Hepatocyte (in vitro differentiated cells): ENCODE results near the gene PRKCA. TPM values are rescaled to one million over a fixed set of nuclear protein-coding genes. Genes with fewer than 3 reads are reported as not detected.

Experiments
- DNase-seq: peaks from one replicate; pipeline ENCODE4 v3.0.0-alpha.2; 2016; ENCODE audit warnings: low spot score
- H2AFZ ChIP-seq: fragments of 200-600 bp; sonication (generic); 2 replicates; pipeline ENCODE4 v1.6.0; 2016; ENCODE audit warnings: antibody characterized with exemption, mild to moderate bottlenecking
- H3K27ac ChIP-seq: fragments of 200-600 bp; sonication (generic); 2 replicates; pipeline ENCODE4 v1.5.1; 2016; ENCODE audit warnings: mild to moderate bottlenecking
- H3K27me3 ChIP-seq: fragments of 200-600 bp; sonication (generic); 2 replicates; pipeline ENCODE4 v1.6.1; 2016
- H3K36me3 ChIP-seq: fragments of 200-600 bp; sonication (generic); replicated peaks from 2 replicates; pipeline ENCODE4 v1.5.1; 2016; ENCODE audit warnings: low read depth; ENCODE audit not compliant: insufficient read depth
- H3K4me1 ChIP-seq: fragments of 200-600 bp; sonication (generic); 2 replicates; pipeline ENCODE4 v1.5.1; 2016; ENCODE audit warnings: mild to moderate bottlenecking, moderate library complexity; ENCODE audit not compliant: insufficient read depth
- H3K4me2 ChIP-seq: fragments of 200-600 bp; sonication (generic); 2 replicates; pipeline ENCODE4 v1.6.0; 2016
- H3K4me3 ChIP-seq: fragments of 200-600 bp; sonication (generic); 2 replicates; pipeline ENCODE4 v1.5.1; 2016; ENCODE audit warnings: mild to moderate bottlenecking
- H3K79me2 ChIP-seq: fragments of 200-600 bp; sonication (generic); 2 replicates; pipeline ENCODE4 v1.6.0; 2017; ENCODE audit warnings: mild to moderate bottlenecking
- H3K9me2 ChIP-seq: fragments of 200-600 bp; sonication (generic); replicated peaks from 2 replicates; pipeline ENCODE4 v1.6.0; 2017; ENCODE audit warnings: mild to moderate bottlenecking; ENCODE audit not compliant: insufficient read depth
- H3K9me3 ChIP-seq: fragments of 200-600 bp; sonication (generic); 2 replicates; pipeline ENCODE4 v1.5.1; 2016; ENCODE audit warnings: low read depth, mild to moderate bottlenecking
- H4K20me1 ChIP-seq: fragments of 200-600 bp; sonication (generic); 2 replicates; pipeline ENCODE4 v1.6.0; 2016; ENCODE audit warnings: mild to moderate bottlenecking; ENCODE audit not compliant: insufficient read depth, poor library complexity, severe bottlenecking
- CTCF ChIP-seq: fragments of 200-600 bp; sonication (generic); IDR thresholded peaks from 2 replicates; pipeline ENCODE4 v1.5.1; 2016; ENCODE audit warnings: antibody characterized with exemption, mild to moderate bottlenecking; ENCODE audit not compliant: poor library complexity
- EZH2 ChIP-seq: fragments of 200-600 bp; sonication (generic); IDR thresholded peaks from 2 replicates; pipeline ENCODE4 v1.6.1; 2016; ENCODE audit warnings: antibody characterized with exemption, mild to moderate bottlenecking, borderline replicate concordance
- EZH2phosphoT487 ChIP-seq: fragments of 200-600 bp; sonication (generic); IDR thresholded peaks from one replicate; pipeline ENCODE4 v1.6.1; 2018; ENCODE audit warnings: antibody characterized with exemption, mild to moderate bottlenecking, low read depth, moderate library complexity; ENCODE audit not compliant: unreplicated experiment, severe bottlenecking
- WGBS: methylation state at CpG from one replicate; pipeline ENCODE4 v1.1.6; 2016; ENCODE audit warnings: low lambda C conversion rate; ENCODE audit errors: missing lambda C conversion rate; 5-methylcytosine and 5-hydroxymethylcytosine counted together
- polyA plus RNA-seq: library from polyadenylated mRNA; unstranded; fragments of >200 nt; fragmentation: Nextera tagmentation; extraction: Ambion mirVana; gene quantifications from 2 replicates; pipeline ENCODE4 v1.2.1, GENCODE V29; 2016
- total RNA-seq: library from RNA; depleted of rRNA; stranded (reverse); fragments of >200 nt; gene quantifications from 2 replicates; pipeline ENCODE4 v1.2.3, GENCODE V29; 2014

PRKCA gene
- total and polyA plus RNA-seq, 2 experiments from 2014 or later, result 5.9 to 18.5 TPM

- Histone ChIP-seq H3K4me3 (no peak overlapping the region), H3K36me3 (no peaks in the 10 kb centered on the region), H3K9me2 (no peaks in the 10 kb centered on the region), H3K79me2 (peaks cover 3% of the 10 kb centered on the region), H3K4me1 (peaks cover 6% of the 10 kb centered on the region), H3K4me2 (no peak overlapping the region), H4K20me1 (no peaks in the 10 kb centered on the region), H3K27ac (no peak overlapping the region), H3K9me3 (no peaks in the 10 kb centered on the region), H3K27me3 (no peaks in the 10 kb centered on the region), H2AFZ (no peak overlapping the region)
- TF ChIP-seq EZH2phosphoT487, result no peak
- DNase-seq, result no peak
- WGBS, result 94% methylated on average over 4 of the region's 4 CpGs
These were observed 189.7 kb downstream of the PRKCA start for GRCh38 chr17:66492080-66492479.

- Histone ChIP-seq H3K79me2 (peaks cover 3% of the 10 kb centered on the region), H2AFZ (no peak overlapping the region), H3K36me3 (no peaks in the 10 kb centered on the region), H3K9me2 (no peaks in the 10 kb centered on the region), H3K4me1 (peaks cover 2% of the 10 kb centered on the region), H3K9me3 (no peaks in the 10 kb centered on the region), H3K27ac (no peak overlapping the region), H3K27me3 (no peaks in the 10 kb centered on the region), H4K20me1 (no peaks in the 10 kb centered on the region), H3K4me3 (no peak overlapping the region), H3K4me2 (no peak overlapping the region)
- WGBS, result 49% methylated on average over 6 of the region's 6 CpGs
- no peak for DNase-seq
- TF ChIP-seq EZH2 (no peak), EZH2phosphoT487 (no peak), CTCF (no peak)
These were observed 190.2 kb downstream of the PRKCA start for GRCh38 chr17:66492561-66493005.

GRCh38 chr17:66493283-66494019 is 191.0 kb downstream of the PRKCA start:
- Histone ChIP-seq H3K27ac (no peak overlapping the region), H3K4me3 (no peak overlapping the region), H2AFZ (no peak overlapping the region), H3K4me1 (no peaks in the 10 kb centered on the region), H4K20me1 (no peaks in the 10 kb centered on the region), H3K4me2 (no peak overlapping the region), H3K79me2 (peaks cover 3% of the 10 kb centered on the region), H3K9me2 (no peaks in the 10 kb centered on the region), H3K9me3 (no peaks in the 10 kb centered on the region), H3K27me3 (no peaks in the 10 kb centered on the region), H3K36me3 (no peaks in the 10 kb centered on the region)
- no peak for DNase-seq
- 67% methylated on average over 4 of the region's 4 CpGs for WGBS
- TF ChIP-seq CTCF, result no peak
- TF ChIP-seq EZH2phosphoT487, result no peak
- TF ChIP-seq EZH2, result no peak

- no peak for DNase-seq
- Histone ChIP-seq H3K79me2 (peaks cover 3% of the 10 kb centered on the region), H3K27ac (no peak overlapping the region), H3K27me3 (no peaks in the 10 kb centered on the region), H3K36me3 (no peaks in the 10 kb centered on the region), H2AFZ (no peak overlapping the region), H3K4me2 (no peak overlapping the region), H3K9me2 (no peaks in the 10 kb centered on the region), H4K20me1 (no peaks in the 10 kb centered on the region), H3K4me1 (no peaks in the 10 kb centered on the region), H3K9me3 (no peaks in the 10 kb centered on the region), H3K4me3 (no peak overlapping the region)
- 89% methylated on average over 5 of the region's 5 CpGs for WGBS
- TF ChIP-seq EZH2phosphoT487 (no peak), EZH2 (no peak), CTCF (no peak)
These were observed 191.8 kb downstream of the PRKCA start for GRCh38 chr17:66494023-66494803.
